H1 (cell line): ENCODE results near the gene TUBGCP3. TPM values are rescaled to one million over a fixed set of nuclear protein-coding genes. Genes with fewer than 3 reads are reported as not detected.

Source experiments
- CTCF ChIA-PET: fragments of 300-600 bp; sonication (Branson Sonifier 250); formaldehyde crosslinking; loops from one replicate; lab custom pipeline; 2021; ENCODE audit not compliant: partially characterized antibody; lab: Charles Lee
- POLR2A ChIA-PET: fragments of 300-600 bp; sonication (Branson Sonifier 250); formaldehyde crosslinking; loops from one replicate; lab custom pipeline; 2021; ENCODE audit warnings: inconsistent platforms; ENCODE audit not compliant: partially characterized antibody; lab: Charles Lee
- DNase-seq, 2 experiments: peaks; one replicate each; pipeline versions ENCODE4 v3.0.0 to v3.0.0-alpha.2; 2010 to 2022; ENCODE audit warnings: low spot score in 2 of 2, low read depth in 1 of 2, mixed read lengths in 1 of 2
- FAIRE-seq: peaks from 2 replicates; lab custom pipeline; 2011; peaks lifted over from hg19 to GRCh38; lab: Jason Lieb, UNC
- H2AFZ ChIP-seq: 2 replicates; pipeline ENCODE4 v1.8.1; 2012; ENCODE audit warnings: low read length, inconsistent platforms
- H2AK5ac ChIP-seq: 2 replicates; pipeline ENCODE4 v1.6.1; 2013; ENCODE audit warnings: low read depth, low read length
- H2BK120ac ChIP-seq: replicated peaks from 2 replicates; pipeline ENCODE3; 2013; ENCODE audit warnings: low read depth, low read length, inconsistent platforms
- H2BK12ac ChIP-seq: 2 replicates; pipeline ENCODE4 v1.6.1; 2013; ENCODE audit warnings: low read depth, low read length
- H2BK15ac ChIP-seq: 2 replicates; pipeline ENCODE4 v1.6.1; 2013; ENCODE audit warnings: low read length
- H2BK20ac ChIP-seq: 2 replicates; pipeline ENCODE4 v1.6.1; 2013; ENCODE audit warnings: low read length
- H2BK5ac ChIP-seq: 2 replicates; pipeline ENCODE4 v1.6.1; 2013; ENCODE audit warnings: low read depth, low read length
- H3K14ac ChIP-seq: 2 replicates; pipeline ENCODE4 v1.6.1; 2013; ENCODE audit warnings: inconsistent platforms; ENCODE audit not compliant: insufficient read length
- H3K18ac ChIP-seq: 2 replicates; pipeline ENCODE4 v1.6.1; 2013; ENCODE audit warnings: low read length; ENCODE audit errors: extremely low read depth
- H3K23ac ChIP-seq: 2 replicates; pipeline ENCODE4 v1.6.1; 2013; ENCODE audit warnings: inconsistent platforms; ENCODE audit not compliant: insufficient read length
- H3K23me2 ChIP-seq: 2 replicates; pipeline ENCODE4 v1.6.1; 2013; ENCODE audit warnings: low read depth, low read length
- H3K27ac ChIP-seq: 2 replicates; pipeline ENCODE4 v1.6.1; 2011; ENCODE audit warnings: low read depth, low read length, inconsistent platforms
- H3K27me3 ChIP-seq, 4 experiments: replicated peaks in 1 of 4; 1 replicate in 1 of 4; 2 replicates in 3 of 4; pipeline versions ENCODE4 v1.6.1 to v1.8.1; 2011 to 2013; ENCODE audit warnings: low read length in 3 of 4, mild to moderate bottlenecking in 3 of 4, inconsistent platforms in 2 of 4, mixed read lengths in 2 of 4, moderate library complexity in 1 of 4; ENCODE audit not compliant: control insufficient read depth in 3 of 4, insufficient read depth in 3 of 4; ENCODE audit errors: extremely low read depth in 1 of 4
- H3K36me3 ChIP-seq, 4 experiments: 2 replicates each; pipeline versions ENCODE4 v1.6.1 to v1.8.1; 2011 to 2013; ENCODE audit warnings: mild to moderate bottlenecking in 4 of 4, low read length in 3 of 4, moderate library complexity in 2 of 4, control low read depth in 1 of 4, inconsistent platforms in 1 of 4; ENCODE audit not compliant: insufficient read depth in 4 of 4, control insufficient read depth in 2 of 4
- H3K4ac ChIP-seq: replicated peaks from 2 replicates; pipeline ENCODE3; 2013; ENCODE audit warnings: low read length, low read depth, mixed read lengths, inconsistent platforms; ENCODE audit not compliant: insufficient read length
- H3K4me1 ChIP-seq, 4 experiments: replicated peaks in 1 of 4; 1 replicate in 1 of 4; 2 replicates in 3 of 4; pipeline versions ENCODE4 v1.6.1 to v1.8.1; 2011 to 2013; ENCODE audit warnings: low read length in 3 of 4, inconsistent platforms in 2 of 4, mixed read lengths in 1 of 4; ENCODE audit not compliant: insufficient read depth in 4 of 4, control insufficient read depth in 3 of 4
- H3K4me2 ChIP-seq, 2 experiments: 2 replicates each; pipeline versions ENCODE4 v1.6.1 to v1.8.1; 2011 to 2013; ENCODE audit warnings: low read depth in 2 of 2, low read length in 2 of 2, control low read depth in 1 of 2, inconsistent platforms in 1 of 2, mild to moderate bottlenecking in 1 of 2; ENCODE audit not compliant: insufficient read depth in 1 of 2
- H3K4me3 ChIP-seq, 4 experiments: fragments of 200-600, 300-600 bp in 1 of 4; sonication (generic), shearing (Covaris generic), sonication (Bioruptor Twin) in 1 of 4; 2 replicates each; pipeline versions ENCODE4 v1.5.1 to v1.8.1; 2011 to 2016; ENCODE audit warnings: low read length in 4 of 4, low read depth in 3 of 4, control low read depth in 2 of 4, inconsistent platforms in 2 of 4, mild to moderate bottlenecking in 2 of 4, mixed read lengths in 1 of 4, moderate library complexity in 1 of 4; ENCODE audit not compliant: insufficient read depth in 2 of 4; ENCODE audit errors: extremely low read depth in 1 of 4
- H3K56ac ChIP-seq: replicated peaks from 2 replicates; pipeline ENCODE3; 2013; ENCODE audit warnings: low read depth, mild to moderate bottlenecking, mixed read lengths, low read length, inconsistent platforms; ENCODE audit not compliant: insufficient read length
- H3K79me1 ChIP-seq: 2 replicates; pipeline ENCODE4 v1.6.1; 2013; ENCODE audit warnings: low read depth, low read length, control low read depth
- H3K79me2 ChIP-seq, 2 experiments: 2 replicates each; pipeline versions ENCODE4 v1.6.1 to v1.8.1; 2012 to 2013; ENCODE audit warnings: low read length in 2 of 2, mild to moderate bottlenecking in 2 of 2, inconsistent platforms in 1 of 2; ENCODE audit not compliant: insufficient read depth in 2 of 2, control insufficient read depth in 1 of 2
- H3K9ac ChIP-seq, 4 experiments: replicated peaks in 1 of 4; 1 replicate in 1 of 4; 2 replicates in 3 of 4; pipeline versions ENCODE4 v1.6.1 to v1.8.1; 2011 to 2013; ENCODE audit warnings: low read depth in 3 of 4, low read length in 3 of 4, control low read depth in 2 of 4, mild to moderate bottlenecking in 2 of 4, moderate library complexity in 2 of 4, inconsistent platforms in 1 of 4; ENCODE audit errors: extremely low read depth in 1 of 4
- H3K9me3 ChIP-seq, 2 experiments: 2 replicates each; pipeline versions ENCODE4 v1.6.1 to v1.8.1; 2012 to 2013; ENCODE audit warnings: mild to moderate bottlenecking in 2 of 2, moderate library complexity in 2 of 2, control low read depth in 1 of 2, inconsistent platforms in 1 of 2, low read depth in 1 of 2, low read length in 1 of 2, mixed read lengths in 1 of 2; ENCODE audit not compliant: insufficient read depth in 2 of 2
- H4K20me1 ChIP-seq, 2 experiments: replicated peaks in 1 of 2; 2 replicates each; pipeline versions ENCODE3 to v1.8.1; 2011 to 2013; ENCODE audit warnings: inconsistent platforms in 2 of 2, low read length in 2 of 2, mild to moderate bottlenecking in 1 of 2; ENCODE audit not compliant: insufficient read depth in 2 of 2, control insufficient read depth in 1 of 2
- H4K5ac ChIP-seq: 2 replicates; pipeline ENCODE4 v1.6.1; 2013; ENCODE audit warnings: low read length, low read depth, mixed read lengths, inconsistent platforms; ENCODE audit not compliant: insufficient read length
- H4K8ac ChIP-seq: 2 replicates; pipeline ENCODE4 v1.8.0; 2013; ENCODE audit warnings: mild to moderate bottlenecking, moderate library complexity, low read length, inconsistent platforms; ENCODE audit not compliant: insufficient read depth; ENCODE audit errors: extremely low read depth
- H4K91ac ChIP-seq: replicated peaks from 2 replicates; pipeline ENCODE3; 2013; ENCODE audit warnings: low read length, mixed read lengths, inconsistent platforms; ENCODE audit not compliant: insufficient read length
- NANOG ChIP-seq: IDR thresholded peaks from 2 replicates; pipeline ENCODE4 v1.6.1; 2011; ENCODE audit warnings: low read length, low read depth, mild to moderate bottlenecking, inconsistent platforms; ENCODE audit not compliant: insufficient read depth, poor library complexity, severe bottlenecking
- WGBS, 2 experiments: shearing (Covaris generic) in 1 of 2; methylation state at CpG; one replicate each; pipeline versions ENCODE4 v1.1.6 to v1.1.7; 2013 to 2015; ENCODE audit warnings: low lambda C conversion rate in 2 of 2, mixed read lengths in 2 of 2, inconsistent platforms in 1 of 2, low coverage in 1 of 2, missing lambda C conversion rate in 1 of 2; ENCODE audit not compliant: insufficient replicate concordance in 2 of 2, insufficient coverage in 1 of 2, insufficient read length in 1 of 2; ENCODE audit errors: extremely low coverage in 1 of 2, missing lambda C conversion rate in 1 of 2; 5-methylcytosine and 5-hydroxymethylcytosine counted together
- polyA plus RNA-seq, 7 experiments: library from polyadenylated mRNA; depleted of rRNA in 3 of 7; stranded (reverse) in 5 of 7; unstranded in 2 of 7; fragments of >200 nt in 5 of 7; fragments of 200-250 nt in 2 of 7; gene quantifications; 1 replicate in 5 of 7; 2 replicates in 1 of 7; 4 replicates in 1 of 7; pipeline versions ENCODE4 v1.2.1 to v1.2.3, GENCODE V29; 2011 to 2013; ENCODE audit warnings: missing spikeins in 2 of 7, mixed read lengths in 2 of 7
- total RNA-seq: library from RNA; stranded (reverse); fragmentation: NEBNext Ultra II Directional; extraction: Animal tissue kit (Norgen Biotek cat#: 25700); gene quantifications from 2 replicates; pipeline ENCODE4 v1.2.1, GENCODE V29; 2021

TUBGCP3 gene
- total and polyA plus RNA-seq, 2 of the 8 experiments (the other 6 are each of a cell fraction or from before 2014, with no cell fraction given) = 27.0 to 31.7 TPM

- Histone ChIP-seq H2BK15ac (no peak overlapping the region), H3K14ac (no peak overlapping the region), H2BK120ac (no peak overlapping the region), H4K5ac (no peak overlapping the region), H3K4me2 (no peak overlapping the region), H3K23me2 (no peaks in the 10 kb centered on the region), H3K9me3 (peaks cover 0 to 3% of the 10 kb centered on the region in 2 experiments; a peak in 1 of 4 replicates), H4K20me1 (no peaks in the 10 kb centered on the region), H3K9ac (no peak overlapping the region), H2BK12ac (no peak overlapping the region), H3K36me3 (no peaks in the 10 kb centered on the region), H2AK5ac (no peak overlapping the region), H3K4me1 (no peaks in the 10 kb centered on the region; a peak in 1 of 7 replicates), H4K8ac (no peak overlapping the region), H3K4me3 (no peak overlapping the region), H3K27me3 (no peaks in the 10 kb centered on the region), H2BK20ac (peak overlapping the region; percentile 90; the same call in 1 of the 2 replicates), H3K4ac (no peak overlapping the region), H3K79me2 (no peaks in the 10 kb centered on the region), H3K27ac (no peak overlapping the region), H4K91ac (peak overlapping the region; percentile 65), H2BK5ac (no peak overlapping the region), H2AFZ (no peak overlapping the region), H3K56ac (no peak overlapping the region), H3K23ac (no peak overlapping the region), H3K18ac (no peak overlapping the region), H3K79me1 (no peaks in the 10 kb centered on the region)
- TF ChIP-seq NANOG = no peak
- 90% methylated on average over 39 of the region's 40 CpGs; no CpG with 5 or more reads in 1 of the 2 experiments for WGBS, 2 experiments
- FAIRE-seq = no peak
- CTCF ChIA-PET = interaction anchor here (1.5 to 1.7 kb wide), 2 partner anchors 23 to 44 kb away, joined by 3 to 4 read pairs; no protein-coding TSS in a partner anchor
- POLR2A ChIA-PET = no interaction called here
- peak in 1 of 2 experiments; percentile 39 for DNase-seq
These were observed 121.6 kb downstream of the TUBGCP3 start for GRCh38 chr13:112466132-112467058.
